Measurements from ENCODE around the gene REXO1. TPM values are rescaled to one million over a fixed set of nuclear protein-coding genes. Genes with fewer than 3 reads are reported as not detected.
A peak's percentile ranks its signal among the peaks of the same experiment; 100 is the strongest.

Gene REXO1
- total RNA-seq, 1 donor = 19.1 TPM

GRCh38 chr19:1830978-1831377 is 17.3 kb downstream of the REXO1 start:
- no peak for DNase-seq (ENCODE audit: low read depth in 2 of 3, low spot score in 2 of 3)

GRCh38 chr19:1830568-1830967 is 17.7 kb downstream of the REXO1 start:
- no peak for DNase-seq (ENCODE audit: low read depth in 2 of 3, low spot score in 2 of 3)

GRCh38 chr19:1829958-1830357 is 18.3 kb downstream of the REXO1 start:
- no peak for DNase-seq (ENCODE audit: low read depth in 2 of 3, low spot score in 2 of 3)

GRCh38 chr19:1828279-1829238 is 19.7 kb downstream of the REXO1 start:
- no peak for DNase-seq (ENCODE audit: low read depth in 2 of 3, low spot score in 2 of 3)

- DNase-seq (ENCODE audit: low read depth in 2 of 3, low spot score in 2 of 3) = no peak
Observed at GRCh38 chr19:1827566-1828278, 20.6 kb downstream of the REXO1 start.

- DNase-seq (ENCODE audit: low read depth in 2 of 3, low spot score in 2 of 3) = no peak
Observed at GRCh38 chr19:1826557-1827521, 21.4 kb downstream of the REXO1 start.

- DNase-seq (ENCODE audit: low read depth in 2 of 3, low spot score in 2 of 3) = peak; percentile 59 to 83 (median 72)
Observed at GRCh38 chr19:1825909-1826556, 22.2 kb downstream of the REXO1 start.

GRCh38 chr19:1824252-1824622 is 24.0 kb downstream of the REXO1 start:
- DNase-seq (ENCODE audit: low read depth in 2 of 3, low spot score in 2 of 3) = no peak

GRCh38 chr19:1823539-1824251 is 24.6 kb downstream of the REXO1 start:
- DNase-seq (ENCODE audit: low read depth in 2 of 3, low spot score in 2 of 3) = no peak

GRCh38 chr19:1823020-1823419 is 25.3 kb downstream of the REXO1 start:
- no peak for DNase-seq (ENCODE audit: low read depth in 2 of 3, low spot score in 2 of 3)

GRCh38 chr19:1822210-1822609 is 26.1 kb downstream of the REXO1 start:
- DNase-seq (ENCODE audit: low read depth in 2 of 3, low spot score in 2 of 3) = no peak

GRCh38 chr19:1819341-1820255 is 28.7 kb downstream of the REXO1 start:
- DNase-seq (ENCODE audit: low read depth in 2 of 3, low spot score in 2 of 3) = no peak

GRCh38 chr19:1818549-1819195 is 29.6 kb downstream of the REXO1 start:
- DNase-seq (ENCODE audit: low read depth in 2 of 3, low spot score in 2 of 3) = no peak

- DNase-seq (ENCODE audit: low read depth in 2 of 3, low spot score in 2 of 3) = no peak
Observed at GRCh38 chr19:1817553-1818179, 30.6 kb downstream of the REXO1 start.

GRCh38 chr19:1816530-1817298 is 31.6 kb downstream of the REXO1 start:
- DNase-seq (ENCODE audit: low read depth in 2 of 3, low spot score in 2 of 3) = no peak

GRCh38 chr19:1815605-1816529 is 32.4 kb downstream of the REXO1 start:
- DNase-seq (ENCODE audit: low read depth in 2 of 3, low spot score in 2 of 3) = no peak
